Activated naive CD4-positive, alpha-beta T cell treated with anti-CD3 and anti-CD28 coated beads, Interleukin-2, amount 10 ng/mL, durations not matched to agents 5 hours and 36 hours (primary cell): ENCODE data around the gene NAGA. TPM values are rescaled to one million over a fixed set of nuclear protein-coding genes. Genes with fewer than 3 reads are reported as not detected.

ENCODE experiments used
- total RNA-seq, 2 experiments: library from RNA; stranded (reverse); gene quantifications; one replicate each; pipeline ENCODE4 v1.2.3, GENCODE V29; 2021

NAGA gene
- 10 to 100 TPM; 21.1 to 21.2 TPM for total RNA-seq

GRCh38 chr22:42070517-42071422, at the start of gene NAGA:
Gene NAGA (minus strand): TSS chr22:42070812. CDS start chr22:42070297, 515 bp downstream.

GRCh38 chr22:42090596-42091454, 20.2 kb upstream of the NAGA start, which contains the start of gene NDUFA6:
Gene NDUFA6 (minus strand): TSS chr22:42090772. CDS start chr22:42090744, 28 bp downstream.

GRCh38 chr22:42079319-42080251, 9.0 kb upstream of the NAGA start, which contains the start of gene SMDT1:
Gene SMDT1 (plus strand): TSS chr22:42079700. CDS start chr22:42079769, 69 bp downstream.

GRCh38 chr22:42074132-42074811, 3.7 kb upstream of the NAGA start, which contains the start of gene PHETA2:
Gene PHETA2 (plus strand): TSS chr22:42074248. CDS start chr22:42077294, 3,046 bp downstream.

Other genes with a start within 250 kb of the NAGA start
- 100 to 1,000 TPM; 146 to 148 TPM for gene SREBF2, start 237.7 kb downstream of the NAGA start, total RNA-seq
- under 1 TPM in 1 of 2 experiments, not detected in 1; 0.18 TPM for gene SHISA8, start 155.7 kb downstream of the NAGA start, total RNA-seq
- gene TNFRSF13C, start 144.0 kb downstream of the NAGA start, total RNA-seq, result 1 to 10 TPM; 1.5 to 1.9 TPM
- gene CENPM, start 123.7 kb downstream of the NAGA start, total RNA-seq, result 10 to 100 TPM; 65.7 to 69.3 TPM
- 1 to 10 TPM; 1.9 to 2.1 TPM for gene SEPTIN3, start 101.4 kb downstream of the NAGA start, total RNA-seq
- 1 to 10 TPM; 1.7 to 1.9 TPM for gene WBP2NL, start 72.0 kb downstream of the NAGA start, total RNA-seq
- gene PHETA2, start 3.4 kb upstream of the NAGA start, total RNA-seq, result 1 to 10 TPM; 2.6 to 2.8 TPM
- 100 to 1,000 TPM; 120 to 134 TPM for gene SMDT1, start 8.9 kb upstream of the NAGA start, total RNA-seq
- 10 to 100 TPM; 70.6 to 72.1 TPM for gene NDUFA6, start 20.0 kb upstream of the NAGA start, total RNA-seq
- 1 to 10 TPM; 3.4 to 3.7 TPM for gene CYP2D6, start 60.0 kb upstream of the NAGA start, total RNA-seq
- 10 to 100 TPM; 84.2 to 90.7 TPM for gene TCF20, start 199.8 kb upstream of the NAGA start, total RNA-seq